Neural cell (in vitro differentiated cells): Measurements from ENCODE around the gene YDJC. TPM values are rescaled to one million over a fixed set of nuclear protein-coding genes. Genes with fewer than 3 reads are reported as not detected.

Experiments used
- H2AFZ ChIP-seq: fragments of 200-600, 300-800 bp; sonication (generic), shearing (Covaris generic); 2 replicates; pipeline ENCODE4 v1.6.0; 2014; ENCODE audit warnings: low read depth, mild to moderate bottlenecking, antibody characterized with exemption, low read length, moderate library complexity
- H3F3A ChIP-seq: fragments of 200-600 bp; shearing (Covaris generic); 2 replicates; pipeline ENCODE4 v1.6.1; 2016; ENCODE audit warnings: mild to moderate bottlenecking, moderate library complexity, mixed read lengths, antibody characterized with exemption, low read length; ENCODE audit not compliant: insufficient read depth, poor library complexity, severe bottlenecking
- H3K27ac ChIP-seq: fragments of 200-600, 300-800 bp; sonication (generic), shearing (Covaris generic); 2 replicates; pipeline ENCODE4 v1.5.1; 2014; ENCODE audit warnings: mild to moderate bottlenecking, low read length, moderate library complexity
- H3K27me3 ChIP-seq: fragments of 300-800, 200-600 bp; sonication (generic), shearing (Covaris generic); 2 replicates; pipeline ENCODE4 v1.6.0; 2014; ENCODE audit warnings: mild to moderate bottlenecking, low read depth, low read length, moderate library complexity; ENCODE audit not compliant: insufficient read depth
- H3K36me3 ChIP-seq: fragments of 300-800, 200-600 bp; sonication (generic), shearing (Covaris generic); 2 replicates; pipeline ENCODE4 v1.5.1; 2014; ENCODE audit warnings: mild to moderate bottlenecking, antibody characterized with exemption, low read length, moderate library complexity; ENCODE audit not compliant: insufficient read depth
- H3K4me2 ChIP-seq: fragments of 300-800, 200-600 bp; sonication (generic), shearing (Covaris generic); 2 replicates; pipeline ENCODE4 v1.6.0; 2014; ENCODE audit warnings: mild to moderate bottlenecking, low read length
- H3K4me3 ChIP-seq: fragments of 300-800, 200-600 bp; sonication (generic), shearing (Covaris generic); 2 replicates; pipeline ENCODE4 v1.5.1; 2014; ENCODE audit warnings: mild to moderate bottlenecking, low read length, moderate library complexity
- H3K79me2 ChIP-seq: fragments of 200-600 bp; shearing (Covaris generic); replicated peaks from 2 replicates; pipeline ENCODE4 v1.6.0; 2014; ENCODE audit warnings: mild to moderate bottlenecking, low read length, moderate library complexity; ENCODE audit not compliant: insufficient read depth
- H3K9ac ChIP-seq: fragments of 300-800, 200-600 bp; sonication (generic), shearing (Covaris generic); 2 replicates; pipeline ENCODE4 v1.6.1; 2016; ENCODE audit warnings: mild to moderate bottlenecking, low read length, mixed read lengths
- H3K9me2 ChIP-seq: fragments of 200-600 bp; shearing (Covaris generic); 2 replicates; pipeline ENCODE4 v1.6.1; 2016; ENCODE audit warnings: mild to moderate bottlenecking, low read length, mixed read lengths; ENCODE audit not compliant: insufficient read depth
- H3K9me3 ChIP-seq: fragments of 200-600, 300-800 bp; sonication (generic), shearing (Covaris generic); 2 replicates; pipeline ENCODE4 v1.6.1; 2016; ENCODE audit warnings: mild to moderate bottlenecking, mixed run types, low read length, moderate library complexity, mixed read lengths
- H4K20me1 ChIP-seq: fragments of 200-600 bp; shearing (Covaris generic); 2 replicates; pipeline ENCODE4 v1.6.1; 2016; ENCODE audit warnings: mild to moderate bottlenecking, mixed run types; ENCODE audit not compliant: insufficient read depth
- EP300 ChIP-seq: fragments of 450-650 bp; conservative IDR thresholded peaks from 2 replicates; pipeline ENCODE4 v1.6.1; 2014; ENCODE audit warnings: antibody characterized with exemption, mild to moderate bottlenecking, moderate library complexity; ENCODE audit not compliant: poor library complexity, severe bottlenecking
- EZH2 ChIP-seq: fragments of 200-600, 300-800 bp; shearing (Covaris generic), sonication (generic); IDR thresholded peaks from 2 replicates; pipeline ENCODE4 v1.6.1; 2014; ENCODE audit warnings: antibody characterized with exemption, low read length, borderline replicate concordance, mild to moderate bottlenecking; ENCODE audit not compliant: insufficient read depth, poor library complexity, severe bottlenecking
- MXI1 ChIP-seq: fragments of 450-650 bp; conservative IDR thresholded peaks from 2 replicates; pipeline ENCODE4 v1.6.1; 2014; ENCODE audit warnings: antibody characterized with exemption, mild to moderate bottlenecking; ENCODE audit not compliant: poor library complexity, severe bottlenecking
- POLR2AphosphoS5 ChIP-seq: IDR thresholded peaks from 2 replicates; pipeline ENCODE4 v1.6.1; 2012
- RAD21 ChIP-seq: fragments of 450-650 bp; conservative IDR thresholded peaks from 2 replicates; pipeline ENCODE4 v1.6.1; 2014; ENCODE audit warnings: antibody characterized with exemption, mild to moderate bottlenecking, moderate library complexity
- SMC3 ChIP-seq: fragments of 450-650 bp; conservative IDR thresholded peaks from 2 replicates; pipeline ENCODE4 v1.6.1; 2014; ENCODE audit warnings: antibody characterized with exemption, mild to moderate bottlenecking, moderate library complexity; ENCODE audit not compliant: poor library complexity
- TAF1 ChIP-seq: IDR thresholded peaks from 2 replicates; pipeline ENCODE4 v1.6.1; 2012; ENCODE audit warnings: low read depth
- polyA plus RNA-seq: library from polyadenylated mRNA; depleted of rRNA; stranded (reverse); fragments of >200 nt; gene quantifications from 2 replicates; pipeline ENCODE4 v1.2.3, GENCODE V29; 2014
- TF ChIP-seq, protein P1 (sequence below): IDR thresholded peaks from 2 replicates; pipeline ENCODE4 v1.6.1; 2012; ENCODE audit warnings: borderline replicate concordance
- TF ChIP-seq, protein P2 (sequence below): fragments of 450-650 bp; IDR thresholded peaks from 2 replicates; pipeline ENCODE4 v1.5.1; 2014; ENCODE audit warnings: antibody characterized with exemption, mild to moderate bottlenecking, moderate library complexity; ENCODE audit not compliant: poor library complexity, severe bottlenecking

YDJC gene
- polyA plus RNA-seq, 1 donor from 2014 or later = 20.0 TPM

DNA sequence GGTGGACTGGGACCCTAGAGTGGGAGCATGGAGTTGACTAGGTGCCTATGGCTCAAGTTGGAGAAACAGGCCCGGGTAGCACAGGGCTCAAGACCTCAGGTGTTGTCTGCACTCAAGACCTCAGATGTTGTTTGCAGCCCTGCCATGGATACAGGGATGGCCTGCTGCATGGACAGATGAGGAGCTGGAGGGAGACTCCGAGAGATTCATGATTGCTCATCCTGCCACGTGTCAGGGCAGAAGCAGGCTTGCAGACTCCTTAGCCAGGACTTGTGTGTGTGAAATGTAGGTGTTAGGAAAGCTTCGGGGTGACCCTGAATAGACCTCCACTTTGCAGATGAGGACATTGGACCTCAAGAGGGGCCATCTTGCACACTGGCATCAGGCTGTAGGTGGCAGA is 3.7 kb upstream of the YDJC start:
- Histone ChIP-seq H3K9ac (no peak overlapping the region), H3K9me2 (no peaks in the 10 kb centered on the region), H3K4me3 (no peak overlapping the region), H3K36me3 (no peaks in the 10 kb centered on the region), H3K4me2 (no peak overlapping the region), H3K27me3 (no peaks in the 10 kb centered on the region), H3K27ac (no peak overlapping the region), H3K9me3 (no peaks in the 10 kb centered on the region), H2AFZ (no peak overlapping the region), H3F3A (no peaks in the 10 kb centered on the region), H3K79me2 (no peaks in the 10 kb centered on the region), H4K20me1 (no peaks in the 10 kb centered on the region)
- TF ChIP-seq POLR2AphosphoS5 = no peak
- TF ChIP-seq EZH2 = no peak
- TF ChIP-seq, protein P1, sequence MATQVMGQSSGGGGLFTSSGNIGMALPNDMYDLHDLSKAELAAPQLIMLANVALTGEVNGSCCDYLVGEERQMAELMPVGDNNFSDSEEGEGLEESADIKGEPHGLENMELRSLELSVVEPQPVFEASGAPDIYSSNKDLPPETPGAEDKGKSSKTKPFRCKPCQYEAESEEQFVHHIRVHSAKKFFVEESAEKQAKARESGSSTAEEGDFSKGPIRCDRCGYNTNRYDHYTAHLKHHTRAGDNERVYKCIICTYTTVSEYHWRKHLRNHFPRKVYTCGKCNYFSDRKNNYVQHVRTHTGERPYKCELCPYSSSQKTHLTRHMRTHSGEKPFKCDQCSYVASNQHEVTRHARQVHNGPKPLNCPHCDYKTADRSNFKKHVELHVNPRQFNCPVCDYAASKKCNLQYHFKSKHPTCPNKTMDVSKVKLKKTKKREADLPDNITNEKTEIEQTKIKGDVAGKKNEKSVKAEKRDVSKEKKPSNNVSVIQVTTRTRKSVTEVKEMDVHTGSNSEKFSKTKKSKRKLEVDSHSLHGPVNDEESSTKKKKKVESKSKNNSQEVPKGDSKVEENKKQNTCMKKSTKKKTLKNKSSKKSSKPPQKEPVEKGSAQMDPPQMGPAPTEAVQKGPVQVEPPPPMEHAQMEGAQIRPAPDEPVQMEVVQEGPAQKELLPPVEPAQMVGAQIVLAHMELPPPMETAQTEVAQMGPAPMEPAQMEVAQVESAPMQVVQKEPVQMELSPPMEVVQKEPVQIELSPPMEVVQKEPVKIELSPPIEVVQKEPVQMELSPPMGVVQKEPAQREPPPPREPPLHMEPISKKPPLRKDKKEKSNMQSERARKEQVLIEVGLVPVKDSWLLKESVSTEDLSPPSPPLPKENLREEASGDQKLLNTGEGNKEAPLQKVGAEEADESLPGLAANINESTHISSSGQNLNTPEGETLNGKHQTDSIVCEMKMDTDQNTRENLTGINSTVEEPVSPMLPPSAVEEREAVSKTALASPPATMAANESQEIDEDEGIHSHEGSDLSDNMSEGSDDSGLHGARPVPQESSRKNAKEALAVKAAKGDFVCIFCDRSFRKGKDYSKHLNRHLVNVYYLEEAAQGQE = no peak
- no peak for TF ChIP-seq TAF1
- no peak for TF ChIP-seq RAD21
- TF ChIP-seq MXI1 = no peak
- TF ChIP-seq, protein P2, sequence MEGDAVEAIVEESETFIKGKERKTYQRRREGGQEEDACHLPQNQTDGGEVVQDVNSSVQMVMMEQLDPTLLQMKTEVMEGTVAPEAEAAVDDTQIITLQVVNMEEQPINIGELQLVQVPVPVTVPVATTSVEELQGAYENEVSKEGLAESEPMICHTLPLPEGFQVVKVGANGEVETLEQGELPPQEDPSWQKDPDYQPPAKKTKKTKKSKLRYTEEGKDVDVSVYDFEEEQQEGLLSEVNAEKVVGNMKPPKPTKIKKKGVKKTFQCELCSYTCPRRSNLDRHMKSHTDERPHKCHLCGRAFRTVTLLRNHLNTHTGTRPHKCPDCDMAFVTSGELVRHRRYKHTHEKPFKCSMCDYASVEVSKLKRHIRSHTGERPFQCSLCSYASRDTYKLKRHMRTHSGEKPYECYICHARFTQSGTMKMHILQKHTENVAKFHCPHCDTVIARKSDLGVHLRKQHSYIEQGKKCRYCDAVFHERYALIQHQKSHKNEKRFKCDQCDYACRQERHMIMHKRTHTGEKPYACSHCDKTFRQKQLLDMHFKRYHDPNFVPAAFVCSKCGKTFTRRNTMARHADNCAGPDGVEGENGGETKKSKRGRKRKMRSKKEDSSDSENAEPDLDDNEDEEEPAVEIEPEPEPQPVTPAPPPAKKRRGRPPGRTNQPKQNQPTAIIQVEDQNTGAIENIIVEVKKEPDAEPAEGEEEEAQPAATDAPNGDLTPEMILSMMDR = no peak
- no peak for TF ChIP-seq SMC3
- no peak for TF ChIP-seq EP300

DNA sequence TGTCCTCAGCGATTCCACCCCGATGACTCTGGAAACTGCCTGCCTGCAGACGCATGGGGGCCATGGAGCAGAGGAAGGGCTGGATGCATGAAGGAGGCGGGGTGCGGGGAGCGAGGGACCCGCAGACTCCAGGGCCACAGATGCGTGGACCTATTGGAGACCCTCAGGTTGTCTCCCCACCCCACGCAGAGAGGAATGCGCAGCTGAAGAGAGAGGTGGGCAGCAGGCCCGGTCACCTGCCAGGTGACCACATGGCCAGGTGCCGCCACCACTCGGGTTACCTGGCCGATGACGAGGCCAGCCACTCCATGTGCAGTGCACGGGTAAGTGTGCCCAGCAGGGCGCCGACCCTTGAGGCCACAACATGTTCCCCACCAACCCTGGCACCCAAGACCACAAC is 3.1 kb upstream of the YDJC start:
- no peak overlapping the region for H3K4me2 ChIP-seq
- no peaks in the 10 kb centered on the region for H3F3A ChIP-seq
- H4K20me1 ChIP-seq = no peaks in the 10 kb centered on the region
- H3K79me2 ChIP-seq = no peaks in the 10 kb centered on the region
- no peaks in the 10 kb centered on the region for H3K9me3 ChIP-seq
- H3K9me2 ChIP-seq = no peaks in the 10 kb centered on the region
- no peak overlapping the region for H3K27ac ChIP-seq
- no peak overlapping the region for H3K9ac ChIP-seq
- no peaks in the 10 kb centered on the region for H3K27me3 ChIP-seq
- TF ChIP-seq MXI1 (no peak), RAD21 (no peak), TAF1 (no peak), EZH2 (no peak), EP300 (no peak), POLR2AphosphoS5 (no peak), SMC3 (no peak)
- TF ChIP-seq, protein P1 = no peak
- TF ChIP-seq, protein P2 = no peak
- H2AFZ ChIP-seq = no peak overlapping the region
- no peak overlapping the region for H3K4me3 ChIP-seq
- H3K36me3 ChIP-seq = no peaks in the 10 kb centered on the region
